Right atrium auricular region (tissue), 2 donors: Measurements from ENCODE around the gene NAB1. TPM values are rescaled to one million over a fixed set of nuclear protein-coding genes. Genes with fewer than 3 reads are reported as not detected.
A peak's percentile ranks its signal among the peaks of the same experiment; 100 is the strongest.

Experiments
- DNase-seq: peaks from one replicate; pipeline ENCODE4 v3.0.0-alpha.2; 2019; ENCODE audit warnings: low spot score
- H3K27ac ChIP-seq, 2 donors: fragments of 200-600 bp; sonication (generic); 1 replicate in 1 of 2; 2 replicates in 1 of 2; pipeline ENCODE4 v1.5.1; 2016 to 2019
- H3K27me3 ChIP-seq, 2 donors: fragments of 200-600 bp; sonication (generic); one replicate each; pipeline versions ENCODE4 v1.5.1 to v1.6.0; 2017 to 2019
- H3K36me3 ChIP-seq: fragments of 200-600 bp; sonication (generic); one replicate; pipeline ENCODE4 v1.5.1; 2016
- H3K4me1 ChIP-seq, 2 donors: fragments of 200-600 bp; sonication (generic); one replicate each; pipeline versions ENCODE4 v1.5.1 to v1.6.0; 2017 to 2019
- H3K4me3 ChIP-seq, 2 donors: fragments of 200-600 bp; sonication (generic); 1 replicate in 1 of 2; 2 replicates in 1 of 2; pipeline ENCODE4 v1.5.1; 2017 to 2019; ENCODE audit warnings: mild to moderate bottlenecking in 1 of 2, moderate library complexity in 1 of 2
- H3K9me3 ChIP-seq, 2 donors: fragments of 200-600 bp; sonication (generic); one replicate each; pipeline ENCODE4 v1.5.1; 2019
- CTCF ChIP-seq, 2 donors: fragments of 200-600 bp; sonication (generic); IDR thresholded peaks; one replicate each; pipeline ENCODE4 v1.5.1; 2019; ENCODE audit warnings: antibody characterized with exemption in 2 of 2
- total RNA-seq, 2 donors: library from RNA; depleted of rRNA; stranded (reverse); fragments of >200 nt; gene quantifications; one replicate each; pipeline ENCODE4 v1.1.0, GENCODE V29; 2016

The NAB1 gene
- total RNA-seq, 2 donors from 2014 or later = 37.0 to 64.4 TPM

GRCh38 chr2:190636361-190636760, 12.5 kb upstream of the NAB1 start:
- H3K36me3 ChIP-seq = no peaks in the 10 kb centered on the region
- no peaks in the 10 kb centered on the region for H3K27me3 ChIP-seq
- peak overlapping the region; percentile 52 to 74 for H3K27ac ChIP-seq
- no peak overlapping the region for H3K4me3 ChIP-seq
- no peak for TF ChIP-seq CTCF (IDR thresholded peaks at IDR 0.05)
- no peaks in the 10 kb centered on the region for H3K9me3 ChIP-seq
- no peak for DNase-seq
- peaks cover 0 to 42% of the 10 kb centered on the region in 2 donors for H3K4me1 ChIP-seq

GRCh38 chr2:190637281-190637734, 11.6 kb upstream of the NAB1 start:
- peak overlapping the region; percentile 52 to 74 for H3K27ac ChIP-seq
- no peak overlapping the region for H3K4me3 ChIP-seq
- no peak for DNase-seq
- no peaks in the 10 kb centered on the region for H3K27me3 ChIP-seq
- no peaks in the 10 kb centered on the region for H3K36me3 ChIP-seq
- H3K4me1 ChIP-seq = peaks cover 0 to 49% of the 10 kb centered on the region in 2 donors
- H3K9me3 ChIP-seq = no peaks in the 10 kb centered on the region
- no peak for TF ChIP-seq CTCF (IDR thresholded peaks at IDR 0.05)

GRCh38 chr2:190637903-190638618, 10.8 kb upstream of the NAB1 start:
- H3K27me3 ChIP-seq = no peaks in the 10 kb centered on the region
- H3K27ac ChIP-seq = peak overlapping the region; percentile 52 to 74
- no peak for TF ChIP-seq CTCF (IDR thresholded peaks at IDR 0.05)
- no peaks in the 10 kb centered on the region for H3K9me3 ChIP-seq
- peaks cover 0 to 49% of the 10 kb centered on the region in 2 donors for H3K4me1 ChIP-seq
- peak; percentile 83 for DNase-seq
- no peaks in the 10 kb centered on the region for H3K36me3 ChIP-seq
- H3K4me3 ChIP-seq = no peak overlapping the region

- H3K27me3 ChIP-seq = no peaks in the 10 kb centered on the region
- H3K4me1 ChIP-seq = peaks cover 0 to 50% of the 10 kb centered on the region in 2 donors
- no peaks in the 10 kb centered on the region for H3K9me3 ChIP-seq
- no peak for TF ChIP-seq CTCF (IDR thresholded peaks at IDR 0.05)
- H3K27ac ChIP-seq = no peak overlapping the region
- DNase-seq = no peak
- no peaks in the 10 kb centered on the region for H3K36me3 ChIP-seq
- H3K4me3 ChIP-seq = no peak overlapping the region
Observed at GRCh38 chr2:190640117-190640516, 8.8 kb upstream of the NAB1 start.

- no peaks in the 10 kb centered on the region for H3K27me3 ChIP-seq
- no peak overlapping the region for H3K4me3 ChIP-seq
- no peak for TF ChIP-seq CTCF (IDR thresholded peaks at IDR 0.05)
- H3K36me3 ChIP-seq = no peaks in the 10 kb centered on the region
- no peaks in the 10 kb centered on the region for H3K9me3 ChIP-seq
- peaks cover 0 to 54% of the 10 kb centered on the region in 2 donors for H3K4me1 ChIP-seq
- peak overlapping the region; percentile 33 to 56 for H3K27ac ChIP-seq
- DNase-seq = no peak
Observed at GRCh38 chr2:190641469-190641868, 7.4 kb upstream of the NAB1 start.
